Ramos (cell line): Measurements from ENCODE around the gene PPCDC.

Experiments
- in situ Hi-C: fragments of 300-500 bp; cut with MboI; formaldehyde crosslinking; loops from one replicate; pipeline ENCODE4 v1.14.3; 2022; ENCODE audit warnings: low sequenced_read_pairs; ENCODE audit not compliant: unreplicated experiment

The PPCDC gene

DNA sequence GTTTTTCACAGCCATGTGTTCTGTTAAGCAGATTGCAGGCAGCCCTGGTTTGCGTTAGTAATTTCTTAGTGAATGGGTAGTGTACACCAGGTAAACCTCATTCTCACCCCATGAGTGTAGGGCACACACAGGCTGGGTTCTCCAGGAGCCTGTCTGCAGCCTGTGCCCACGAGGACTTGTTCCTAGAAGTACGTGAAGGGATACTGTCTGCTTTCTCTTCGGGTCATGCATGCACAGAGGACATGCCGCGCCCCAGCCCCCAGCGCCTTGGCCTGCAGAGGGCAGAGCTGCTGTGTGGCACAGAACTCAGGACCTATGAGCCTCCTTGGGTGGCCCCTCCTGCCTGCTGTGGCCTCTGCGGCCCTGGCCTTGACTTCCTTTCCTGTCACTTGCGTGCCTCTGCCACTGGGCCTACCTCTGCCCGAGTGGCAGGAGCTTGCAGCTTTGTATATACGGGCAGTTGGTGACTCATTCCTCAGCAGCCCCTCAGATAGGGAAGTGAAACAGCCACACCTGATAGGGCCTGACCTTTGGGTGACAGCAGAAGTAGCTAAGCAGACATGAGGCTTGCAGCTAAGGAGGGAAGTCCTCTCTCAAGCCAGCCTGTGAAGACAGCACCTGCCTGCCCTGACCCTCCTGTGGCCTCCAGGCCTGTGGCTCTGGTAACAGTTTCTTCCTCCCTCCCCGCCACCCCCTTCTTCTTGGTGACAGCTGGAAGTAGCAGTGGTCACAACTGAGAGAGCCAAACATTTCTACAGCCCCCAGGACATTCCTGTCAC, 19.5 kb downstream of the PPCDC start:
- in situ Hi-C loops: no loop called here

DNA sequence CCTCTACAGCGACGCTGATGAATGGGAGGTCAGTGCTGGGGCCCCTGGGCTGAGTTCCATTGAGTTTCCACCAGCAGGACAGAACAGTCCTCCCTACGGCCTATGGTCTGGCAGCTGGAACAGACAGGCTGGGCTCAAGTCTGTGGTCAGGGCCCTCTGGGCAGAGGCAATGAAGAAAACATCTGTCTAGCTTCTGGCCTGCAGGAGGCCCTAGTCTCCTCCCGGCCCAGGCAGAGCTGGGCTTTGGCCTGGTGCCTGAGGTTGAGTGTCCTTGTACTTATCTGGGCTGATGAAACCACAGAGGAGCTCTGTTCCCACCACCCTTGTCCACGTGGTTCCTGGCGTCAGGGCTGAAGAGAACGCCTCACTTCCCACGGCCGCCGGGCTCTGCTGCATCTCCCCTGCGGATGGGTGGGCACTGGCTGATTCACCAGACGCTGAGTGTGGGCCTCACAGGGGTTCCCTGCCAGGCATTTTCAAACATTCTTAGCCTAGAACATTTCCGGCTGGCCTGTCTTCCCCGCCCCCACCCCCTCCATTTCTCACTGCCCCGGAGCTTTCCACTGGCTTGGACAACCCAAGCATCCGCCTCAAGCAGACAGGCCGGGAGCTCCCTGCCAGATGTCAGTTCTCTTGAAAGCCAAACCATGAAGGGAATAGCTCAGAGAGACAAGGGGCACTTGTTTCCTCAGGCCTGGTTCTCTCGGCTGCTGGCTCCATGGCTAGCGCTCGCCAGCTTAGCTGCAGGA, 20.3 kb downstream of the PPCDC start:
- in situ Hi-C loops: no loop called here

DNA sequence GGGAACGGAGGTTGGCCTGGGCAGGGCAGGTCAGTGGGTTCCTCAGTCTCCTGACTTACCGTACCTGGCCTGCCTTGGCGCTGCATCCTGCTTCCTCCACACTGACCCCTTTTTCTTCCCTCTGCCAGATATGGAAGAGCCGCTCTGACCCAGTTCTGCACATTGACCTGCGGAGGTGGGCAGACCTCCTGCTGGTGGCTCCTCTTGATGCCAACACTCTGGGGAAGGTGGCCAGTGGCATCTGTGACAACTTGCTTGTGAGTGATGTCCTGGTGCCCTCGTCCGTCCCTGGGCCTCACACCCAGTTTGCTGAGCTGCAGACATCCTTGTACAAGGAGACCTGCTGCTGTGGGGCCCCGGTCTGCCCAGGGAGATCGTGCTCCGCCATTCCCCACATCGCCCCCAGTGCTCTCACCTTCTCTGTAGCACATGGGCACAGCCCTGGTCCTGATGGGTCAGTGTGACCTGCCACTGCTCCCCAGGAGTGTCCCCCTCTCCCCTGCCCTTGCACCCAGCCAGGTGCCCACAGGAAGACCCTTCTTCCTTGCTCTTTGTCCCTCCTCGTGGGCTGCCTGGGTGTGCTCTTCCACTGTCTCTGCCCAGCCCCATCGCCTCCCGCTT, 21.0 kb downstream of the PPCDC start:
- in situ Hi-C loops: no loop called here

DNA sequence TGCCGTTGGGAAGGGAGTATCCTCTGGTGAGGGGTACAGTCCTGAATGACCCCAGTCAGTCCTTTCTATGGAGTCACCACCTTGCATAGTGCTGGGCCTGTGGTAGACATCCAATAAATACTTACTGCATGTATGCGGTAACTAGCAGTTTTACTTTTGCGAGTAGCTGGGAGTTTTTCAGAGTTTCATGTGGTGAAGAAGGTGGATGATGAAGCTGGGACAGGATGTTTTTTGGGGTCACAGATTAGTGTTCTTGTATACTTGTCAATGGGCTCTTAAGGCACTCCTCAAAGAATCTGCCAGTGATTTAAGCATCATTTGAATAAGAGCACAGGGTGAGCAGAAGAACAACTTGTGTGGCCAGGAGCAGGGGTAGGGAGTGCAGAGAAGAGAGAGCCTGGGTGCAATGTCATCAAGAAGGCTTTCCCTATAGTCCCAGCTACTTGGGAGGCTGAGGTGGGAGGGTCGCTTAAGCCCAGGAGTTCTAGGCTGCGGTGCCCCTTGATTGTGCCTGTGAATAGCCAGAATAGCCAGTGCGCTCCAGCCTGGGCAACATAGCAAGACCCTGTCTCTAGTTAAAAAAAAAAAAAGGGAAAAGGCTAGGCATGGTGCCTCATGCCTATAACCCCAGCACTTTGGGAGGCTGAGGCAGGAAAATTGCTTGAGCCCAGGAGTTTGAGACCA, 22.1 kb downstream of the PPCDC start:
- in situ Hi-C loops: no loop called here

DNA sequence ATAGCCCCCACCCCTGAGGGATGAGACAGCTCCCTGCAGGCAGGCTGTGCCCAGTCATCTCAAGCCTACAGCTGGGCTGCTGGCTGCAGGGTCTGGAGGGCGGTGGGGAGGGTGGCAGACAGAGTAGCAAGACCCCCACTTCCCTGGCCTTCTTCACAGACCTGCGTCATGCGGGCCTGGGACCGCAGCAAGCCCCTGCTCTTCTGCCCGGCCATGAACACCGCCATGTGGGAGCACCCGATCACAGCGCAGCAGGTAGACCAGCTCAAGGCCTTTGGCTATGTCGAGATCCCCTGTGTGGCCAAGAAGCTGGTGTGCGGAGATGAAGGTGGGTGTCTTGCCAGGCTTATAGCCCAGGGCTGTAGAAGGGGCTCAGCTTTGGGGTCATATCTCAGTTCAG, 25.0 kb downstream of the PPCDC start:
- in situ Hi-C loops: no loop called here

DNA sequence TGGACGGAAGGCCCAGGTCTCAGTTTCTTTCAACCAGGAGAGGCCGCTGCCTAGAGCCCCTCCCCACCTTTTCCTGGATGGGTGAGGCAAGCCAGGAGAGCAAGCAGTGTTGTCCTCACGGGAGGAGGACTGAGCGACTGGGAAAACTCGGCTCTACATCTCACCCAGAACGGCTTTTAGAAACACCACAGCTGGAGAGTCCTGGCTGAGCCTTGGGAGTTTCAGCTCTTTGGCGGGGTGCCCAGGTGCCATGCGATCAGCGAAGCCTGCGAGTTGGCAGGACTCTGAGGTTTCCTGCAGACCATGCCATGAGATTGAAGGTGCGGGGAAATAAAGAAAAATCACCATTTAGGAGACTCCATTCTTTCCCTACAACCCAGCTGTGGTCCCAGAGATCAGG, 26.0 kb downstream of the PPCDC start:
- in situ Hi-C loops: no loop called here

DNA sequence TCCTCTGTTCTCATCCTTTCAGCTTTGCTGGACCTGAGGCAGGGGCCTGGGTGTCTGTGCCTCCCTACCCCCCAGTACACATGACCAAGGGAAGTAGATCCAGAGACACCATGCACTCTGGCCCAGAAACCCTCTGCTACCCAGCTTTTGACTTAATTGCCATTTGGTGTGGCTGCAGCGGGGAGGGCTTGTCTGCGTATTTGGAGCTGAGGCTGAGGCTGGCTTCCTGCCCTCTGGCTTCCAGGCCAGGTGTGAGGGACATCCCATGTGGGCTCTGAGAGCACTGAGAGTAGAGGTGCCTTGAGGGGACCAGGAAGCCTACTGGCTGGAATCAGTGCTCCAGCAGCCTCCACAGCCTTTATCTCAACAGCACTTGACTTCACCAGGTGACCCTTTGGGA, 26.9 kb downstream of the PPCDC start:
- in situ Hi-C loops: no loop called here

DNA sequence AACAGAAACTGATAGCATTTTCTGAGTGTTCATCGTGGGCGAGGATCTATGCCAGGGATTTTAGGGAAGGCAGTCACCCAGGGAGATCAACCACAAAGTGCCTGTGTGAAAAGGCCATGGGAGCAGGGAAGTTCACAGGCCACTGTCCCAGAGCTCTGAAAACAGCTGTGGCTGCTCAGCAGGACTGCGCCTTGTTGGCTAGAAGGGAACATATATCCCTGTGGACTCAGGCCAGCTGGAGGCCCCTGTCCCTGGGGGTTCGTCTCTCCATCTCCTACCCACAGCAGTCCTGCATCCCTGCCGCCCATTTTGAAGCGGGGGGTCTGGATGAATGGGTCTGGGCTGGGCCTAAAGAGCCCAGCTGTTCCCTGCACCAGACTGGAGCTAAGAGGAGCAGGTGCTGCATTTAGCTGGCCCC, 27.8 kb downstream of the PPCDC start:
- in situ Hi-C loops: no loop called here

DNA sequence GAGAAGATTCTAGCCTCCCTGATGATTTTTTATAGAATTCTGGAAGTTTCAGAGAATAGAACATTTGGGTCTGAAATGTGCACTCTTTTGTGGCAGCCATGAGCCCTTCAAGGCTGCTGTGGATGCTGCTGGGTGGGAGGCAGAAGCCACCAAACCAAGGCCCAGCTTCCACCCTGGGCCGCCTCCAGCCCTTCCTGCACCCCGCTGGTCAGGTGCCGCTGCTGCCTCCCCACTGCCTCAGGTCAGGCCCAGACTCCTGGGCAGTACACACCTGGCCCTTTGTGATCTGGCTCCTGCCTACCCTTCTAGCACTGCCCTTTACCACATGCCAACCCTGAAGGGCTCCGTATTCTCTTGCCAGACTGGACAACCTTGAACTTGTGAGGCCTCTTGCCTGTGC, 28.3 kb downstream of the PPCDC start:
- in situ Hi-C loops: no loop called here

DNA sequence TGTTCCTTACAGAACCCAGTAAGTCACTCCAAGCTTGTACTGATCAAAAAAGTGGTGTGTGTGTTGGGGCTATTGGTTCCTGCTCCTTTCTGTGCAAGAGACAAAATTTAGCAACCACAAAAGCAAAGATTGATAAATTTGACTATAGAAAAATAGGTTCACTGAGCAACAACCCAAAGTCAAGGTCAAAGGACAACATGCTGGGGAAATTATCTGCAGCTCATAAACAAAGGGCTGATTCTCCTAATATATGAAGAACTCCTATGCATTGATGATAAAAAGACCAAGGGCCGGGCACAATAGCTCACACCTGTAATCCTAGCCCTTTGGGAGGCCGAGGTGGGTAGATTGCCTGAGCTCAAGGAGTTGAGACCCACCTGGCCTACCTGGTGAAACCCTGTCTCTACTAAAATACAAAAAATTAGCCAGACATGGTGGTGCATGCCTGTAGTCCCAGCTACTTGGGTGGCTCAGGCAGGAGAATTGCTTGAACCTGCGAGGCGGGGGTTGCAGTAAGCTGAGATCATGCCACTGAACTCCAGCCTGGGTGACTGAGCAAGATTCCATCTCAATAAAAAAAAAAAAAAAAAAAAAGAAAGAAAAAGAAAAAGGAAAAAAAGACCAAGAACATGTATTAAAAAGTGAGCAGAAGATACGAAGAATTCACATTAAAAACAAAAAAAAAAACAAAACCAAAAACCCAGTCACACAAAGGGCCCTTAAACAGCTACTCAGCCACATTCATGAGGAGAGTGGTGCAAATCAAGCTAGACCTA, 29.8 kb downstream of the PPCDC start:
- in situ Hi-C loops: no loop called here

DNA sequence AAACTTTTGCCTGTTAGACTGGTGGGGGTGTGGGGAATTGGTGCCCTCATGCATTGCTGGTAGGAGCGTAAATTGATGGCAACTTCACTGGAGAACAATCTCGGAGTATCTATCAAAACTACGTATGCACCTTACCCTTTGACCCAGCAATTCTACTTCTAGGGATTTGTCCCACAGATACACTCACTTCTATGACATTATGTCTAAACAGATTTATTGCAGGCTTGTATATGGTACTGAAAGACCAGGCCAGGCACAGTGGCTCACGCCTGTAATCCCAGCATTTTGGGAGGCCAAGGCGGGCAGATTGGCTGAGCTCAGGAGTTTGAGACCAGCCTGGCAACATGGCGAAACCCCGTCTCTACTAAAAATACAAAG, 30.3 kb downstream of the PPCDC start:
- in situ Hi-C loops: no loop called here

DNA sequence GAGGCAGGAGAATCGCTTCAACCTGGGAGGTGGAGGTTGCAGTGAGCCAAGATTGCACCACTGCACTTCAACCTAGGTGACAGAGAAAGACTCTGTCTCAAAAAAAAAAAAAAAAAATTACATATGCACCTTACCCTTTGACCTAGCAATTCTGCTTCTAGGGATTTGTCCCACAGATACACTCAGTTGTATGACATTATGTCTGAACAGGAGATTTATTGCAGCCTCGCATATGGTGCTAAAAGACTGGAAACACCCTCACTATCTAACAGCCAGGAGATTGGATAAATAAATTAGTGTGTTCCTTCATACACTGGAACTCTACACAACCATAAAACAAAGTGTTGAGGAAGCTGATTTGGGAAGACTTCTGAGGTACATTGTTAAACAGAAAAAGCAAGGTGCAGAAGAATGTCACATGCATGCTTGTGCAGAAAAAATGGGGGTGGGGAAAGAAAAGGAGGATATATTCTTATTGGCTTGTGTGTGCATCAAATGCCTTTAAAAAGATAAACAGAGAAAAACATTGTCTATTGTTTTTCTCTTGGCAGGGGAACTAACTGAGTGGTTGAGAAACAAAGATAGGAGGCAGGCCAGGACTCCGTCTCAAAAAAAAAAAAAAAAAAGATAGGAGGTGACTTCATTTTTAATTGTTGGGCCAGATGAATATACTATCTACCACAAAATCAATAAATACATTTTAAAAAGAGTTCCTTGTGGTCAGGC, 30.9 kb downstream of the PPCDC start:
- in situ Hi-C loops: no loop called here

DNA sequence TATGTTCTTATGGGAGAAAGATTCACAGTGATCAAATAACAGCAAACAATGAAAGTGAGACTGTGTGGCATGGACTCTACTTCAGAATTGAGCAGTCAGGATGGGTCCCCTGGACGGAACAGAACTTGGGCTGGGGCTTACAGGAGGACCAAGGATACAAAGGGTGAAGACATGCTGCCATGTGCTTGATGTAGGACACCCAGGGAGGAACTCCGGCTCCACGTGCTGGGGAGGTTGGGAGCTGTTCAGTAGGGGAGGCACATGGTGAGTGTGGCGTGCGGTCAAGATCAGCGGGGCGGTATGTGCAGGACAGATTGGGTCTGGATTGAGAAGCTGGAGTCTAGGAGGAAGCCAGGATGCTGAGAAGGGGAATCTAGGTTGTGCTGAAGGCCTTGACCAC, 32.6 kb downstream of the PPCDC start:
- in situ Hi-C loops: no loop called here

DNA sequence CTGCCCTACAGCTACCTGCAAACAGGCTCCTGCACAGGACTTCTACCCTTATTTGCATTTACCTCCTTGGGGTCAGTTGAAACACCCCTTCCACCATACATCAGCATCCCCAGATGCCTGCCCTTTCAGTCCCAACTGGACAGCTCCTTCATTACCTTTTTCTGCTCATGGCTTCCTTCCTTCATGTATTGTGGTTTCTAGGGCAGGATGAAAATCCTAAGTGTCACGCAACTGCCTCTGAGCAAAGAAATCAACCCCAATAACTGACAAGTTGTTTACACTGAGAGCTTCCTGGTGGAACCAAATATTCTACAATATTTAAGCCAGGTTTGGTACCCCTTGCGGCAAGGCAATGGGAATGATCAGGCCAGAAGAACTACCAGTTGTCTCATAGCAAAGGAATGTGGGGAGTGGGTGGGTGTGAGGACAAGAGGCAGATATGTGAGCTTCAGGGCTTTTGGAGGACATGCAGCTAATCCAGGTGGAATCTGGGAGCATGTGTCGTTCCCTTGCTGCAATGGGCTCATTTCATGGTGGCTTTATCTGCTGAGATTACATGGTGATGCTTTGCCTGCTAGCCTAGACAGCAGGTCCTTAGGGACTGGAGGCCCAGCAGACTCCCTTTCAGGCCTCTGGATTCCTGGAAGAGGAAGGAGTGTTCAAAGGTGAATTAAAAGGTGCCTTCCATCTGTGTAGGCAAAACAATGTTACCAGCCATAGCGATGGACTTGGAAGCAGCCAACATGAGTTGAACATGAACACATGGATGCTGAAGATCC, 34.9 kb downstream of the PPCDC start:
- in situ Hi-C loops: no loop called here

DNA sequence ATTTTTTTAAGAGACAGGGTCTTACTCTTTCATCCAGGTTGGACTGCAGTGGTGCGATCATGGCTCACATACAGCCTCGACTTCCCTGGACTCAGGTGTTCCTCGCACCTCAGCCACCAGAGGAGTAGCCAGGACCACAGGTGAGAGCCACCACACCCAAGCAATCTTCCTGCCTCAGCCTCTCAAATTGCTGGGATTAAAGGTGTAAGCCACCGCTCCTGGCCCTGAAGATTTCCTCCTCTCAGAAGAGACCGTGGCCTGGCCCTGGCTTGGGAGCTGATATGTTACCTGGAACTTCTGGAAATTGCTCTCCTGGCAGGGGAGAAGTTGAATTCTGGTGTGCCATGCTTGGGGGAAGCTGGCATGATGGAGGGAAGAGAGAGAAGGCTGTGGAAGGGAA, 36.2 kb downstream of the PPCDC start:
- in situ Hi-C loops: no loop called here

DNA sequence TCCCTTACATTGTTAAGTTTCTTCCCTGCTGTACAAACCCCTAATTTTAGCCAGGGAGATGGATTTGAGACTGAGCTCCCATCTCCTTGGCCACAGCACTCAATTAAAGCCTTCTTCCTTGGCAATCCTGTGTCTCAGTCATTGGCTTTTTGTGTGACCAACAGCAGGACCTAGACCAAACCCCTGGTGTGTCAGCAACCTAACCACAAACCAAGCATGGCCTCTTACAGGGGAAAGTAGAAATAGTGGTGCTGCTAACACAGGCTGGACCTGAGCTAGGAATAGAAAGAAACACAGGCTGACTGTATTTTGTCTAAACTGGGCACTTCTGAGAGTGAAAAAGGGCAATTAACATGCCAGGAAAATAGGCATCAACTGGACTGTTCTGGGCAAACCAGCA, 37.9 kb downstream of the PPCDC start:
- in situ Hi-C loops: no loop called here

DNA sequence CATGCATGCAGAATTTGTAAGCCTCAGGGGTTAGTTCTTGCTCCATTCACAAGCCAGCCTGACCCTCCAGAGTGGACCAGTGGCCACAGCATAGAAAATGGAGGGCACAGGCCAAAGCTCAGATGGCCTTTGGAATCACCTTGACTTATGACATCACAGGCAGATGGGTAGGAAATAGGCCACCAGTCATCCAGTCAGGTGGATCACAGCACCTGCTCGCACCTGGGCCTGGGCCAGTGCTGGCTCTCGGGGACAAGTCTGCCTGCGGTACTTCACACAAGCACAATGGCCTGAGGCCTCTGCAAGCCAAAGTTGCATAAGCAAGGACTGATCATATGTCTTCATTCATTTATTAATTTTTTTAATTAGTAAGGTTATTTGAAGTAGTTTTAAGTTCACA, 39.3 kb downstream of the PPCDC start:
- in situ Hi-C loops: no loop called here

DNA sequence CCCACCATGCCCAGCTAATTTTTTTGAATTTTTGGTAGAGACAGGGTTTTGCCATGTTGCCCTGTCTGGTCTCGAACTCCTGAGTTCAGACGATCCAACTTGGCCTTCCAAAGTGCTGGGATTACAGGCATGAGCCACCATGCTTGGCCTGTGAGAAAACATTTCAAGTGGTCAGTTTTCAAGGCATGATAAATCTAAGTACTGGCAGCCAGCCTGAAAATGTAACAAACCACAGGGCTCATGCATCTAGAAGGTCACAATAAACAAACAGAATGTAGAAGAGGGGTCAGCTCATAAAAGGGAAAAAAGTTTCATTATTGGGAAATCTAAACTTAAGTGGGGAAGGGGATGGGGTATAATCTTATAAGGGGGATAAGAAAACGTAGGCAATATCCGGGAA, 39.9 kb downstream of the PPCDC start:
- in situ Hi-C loops: no loop called here

DNA sequence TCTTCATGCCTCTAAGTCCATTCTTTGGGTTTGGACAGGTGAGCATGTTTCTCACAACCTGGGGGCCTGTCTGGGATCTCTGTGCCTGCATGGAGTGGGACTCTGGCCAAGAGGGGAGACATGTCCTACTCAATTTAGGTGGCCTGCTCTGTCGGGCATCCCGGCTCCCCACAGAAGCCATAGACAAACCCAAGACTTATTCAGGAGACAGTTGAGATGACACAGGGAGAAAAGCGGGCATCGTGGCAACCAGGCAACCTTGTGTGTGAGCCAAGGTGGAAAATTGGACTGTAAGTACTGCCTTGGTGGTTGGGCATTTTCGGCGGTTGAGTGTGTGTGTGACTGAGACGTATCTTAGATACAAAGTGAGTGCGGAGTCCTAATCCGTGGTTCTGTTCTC, 40.5 kb downstream of the PPCDC start:
- in situ Hi-C loops: no loop called here
